Stimulated activated CD8-positive, alpha-beta memory T cell treated with anti-CD3 and anti-CD28 coated beads, Interleukin-2, amount 100 ng/mL, for 48 hours (primary cell): Measurements from ENCODE around the gene HFE.
A peak's percentile ranks its signal among the peaks of the same experiment; 100 is the strongest.
"Not testable (repeated sequence)": the region's sequence is repeated elsewhere in the genome, so short reads cannot be mapped to it uniquely, and the experiment has no call there.

Source experiments
- DNase-seq, 2 donors: peaks; one replicate each; pipeline ENCODE4 v3.0.0-alpha.2; 2020; ENCODE audit warnings: low read depth in 2 of 2

HFE gene

GRCh38 chr6:26109772-26110171 lies 22.5 kb downstream of the HFE start:
- no peak for DNase-seq

GRCh38 chr6:26113570-26113969 lies 26.3 kb downstream of the HFE start:
- no peak for DNase-seq

- DNase-seq, result no peak
These were observed 28.0 kb downstream of the HFE start for GRCh38 chr6:26115226-26115625.

GRCh38 chr6:26116267-26116666 lies 29.0 kb downstream of the HFE start:
- no peak for DNase-seq

GRCh38 chr6:26118999-26119398 lies 31.8 kb downstream of the HFE start:
- no peak for DNase-seq

GRCh38 chr6:26120115-26120514 lies 32.9 kb downstream of the HFE start:
- DNase-seq, result not testable (repeated sequence)

GRCh38 chr6:26120807-26121140 lies 33.5 kb downstream of the HFE start:
- DNase-seq, result no peak

- DNase-seq, result no peak
These were observed 34.1 kb downstream of the HFE start for GRCh38 chr6:26121141-26122004.

- no peak for DNase-seq
These were observed 34.8 kb downstream of the HFE start for GRCh38 chr6:26122005-26122388.

GRCh38 chr6:26122402-26122792 lies 35.2 kb downstream of the HFE start:
- DNase-seq, result no peak

GRCh38 chr6:26122793-26123674 lies 35.8 kb downstream of the HFE start:
- DNase-seq, result peak; percentile 69 to 75

GRCh38 chr6:26123675-26123946 lies 36.4 kb downstream of the HFE start:
- peak; percentile 55 to 69 for DNase-seq

GRCh38 chr6:26123947-26124780 lies 36.9 kb downstream of the HFE start:
- peak; percentile 60 for DNase-seq

- no peak for DNase-seq
These were observed 37.8 kb downstream of the HFE start for GRCh38 chr6:26124781-26125685.

- DNase-seq, result no peak
These were observed 39.4 kb downstream of the HFE start for GRCh38 chr6:26126394-26127235.

- no peak for DNase-seq
These were observed 41.0 kb downstream of the HFE start for GRCh38 chr6:26128013-26128771.

- DNase-seq, result no peak
These were observed 42.4 kb downstream of the HFE start for GRCh38 chr6:26129656-26130055.

- DNase-seq, result no peak
These were observed 43.5 kb downstream of the HFE start for GRCh38 chr6:26130581-26131249.

- no peak for DNase-seq
These were observed 44.4 kb downstream of the HFE start for GRCh38 chr6:26131618-26132017.
